Loucy (cell line): Measurements from ENCODE around the gene PRSS23.

Experiments
- H2AFZ ChIP-seq: fragments of 200-600 bp; sonication (generic); 2 replicates; pipeline ENCODE4 v1.6.0; 2016; ENCODE audit warnings: antibody characterized with exemption, mild to moderate bottlenecking, low read length, moderate library complexity
- H3F3A ChIP-seq: fragments of 200-600 bp; 2 replicates; pipeline ENCODE4 v1.6.0; 2016; ENCODE audit warnings: antibody characterized with exemption, low read depth, mild to moderate bottlenecking
- H3K27me3 ChIP-seq: fragments of 200-600 bp; sonication (generic); 2 replicates; pipeline ENCODE4 v1.6.1; 2014; ENCODE audit warnings: low read length, mild to moderate bottlenecking; ENCODE audit not compliant: insufficient read depth, poor library complexity, severe bottlenecking
- H3K36me3 ChIP-seq: fragments of 200-600 bp; sonication (generic); 2 replicates; pipeline ENCODE4 v1.6.1; 2016; ENCODE audit warnings: low read length; ENCODE audit not compliant: insufficient read depth
- H3K4me1 ChIP-seq: fragments of 200-600 bp; sonication (generic); 2 replicates; pipeline ENCODE4 v1.5.1; 2014; ENCODE audit warnings: low read length, mild to moderate bottlenecking; ENCODE audit not compliant: insufficient read depth, poor library complexity, severe bottlenecking
- H3K4me2 ChIP-seq: fragments of 200-600 bp; sonication (generic); 2 replicates; pipeline ENCODE4 v1.6.0; 2014; ENCODE audit warnings: antibody characterized with exemption, low read length, low read depth, mild to moderate bottlenecking; ENCODE audit not compliant: poor library complexity, severe bottlenecking
- H3K4me3 ChIP-seq: fragments of 200-600 bp; sonication (generic); 2 replicates; pipeline ENCODE4 v1.5.1; 2014; ENCODE audit warnings: low read length, mild to moderate bottlenecking, mixed read lengths; ENCODE audit not compliant: poor library complexity, severe bottlenecking
- H3K79me2 ChIP-seq: fragments of 200-600 bp; sonication (generic); 2 replicates; pipeline ENCODE4 v1.6.1; 2014; ENCODE audit warnings: low read length; ENCODE audit not compliant: insufficient read depth
- H3K9ac ChIP-seq: fragments of 200-600 bp; sonication (generic); 2 replicates; pipeline ENCODE4 v1.6.0; 2014; ENCODE audit warnings: mild to moderate bottlenecking, low read depth, low read length, moderate library complexity; ENCODE audit not compliant: poor library complexity, severe bottlenecking
- H3K9me2 ChIP-seq: fragments of 200-600 bp; sonication (generic); replicated peaks from 2 replicates; pipeline ENCODE4 v1.6.1; 2016; ENCODE audit warnings: low read depth, low read length, mixed read lengths
- H3K9me3 ChIP-seq: fragments of 200-600 bp; sonication (generic); 2 replicates; pipeline ENCODE4 v1.6.1; 2014; ENCODE audit warnings: mild to moderate bottlenecking, antibody characterized with exemption, low read length, low read depth; ENCODE audit not compliant: insufficient read depth
- H4K20me1 ChIP-seq: fragments of 200-600 bp; sonication (generic); 2 replicates; pipeline ENCODE4 v1.6.0; 2014; ENCODE audit warnings: antibody characterized with exemption, low read length, mild to moderate bottlenecking; ENCODE audit not compliant: insufficient read depth, poor library complexity, severe bottlenecking
- CTCF ChIP-seq: fragments of 200-600 bp; sonication (generic); conservative IDR thresholded peaks from 2 replicates; pipeline ENCODE4 v1.5.1; 2014; ENCODE audit warnings: mild to moderate bottlenecking, antibody characterized with exemption, low read length
- EZH2phosphoT487 ChIP-seq: fragments of 200-600 bp; IDR thresholded peaks from 2 replicates; pipeline ENCODE4 v1.6.1; 2018; ENCODE audit warnings: antibody characterized with exemption, mild to moderate bottlenecking, moderate library complexity, borderline replicate concordance

PRSS23 gene

GRCh38 chr11:86848132-86848531, 47.8 kb downstream of the PRSS23 start:
- Histone ChIP-seq H3K36me3 (no peaks in the 10 kb centered on the region), H3K79me2 (no peaks in the 10 kb centered on the region), H3K27me3 (no peaks in the 10 kb centered on the region), H3K9ac (no peak overlapping the region), H3K9me3 (no peaks in the 10 kb centered on the region), H4K20me1 (no peaks in the 10 kb centered on the region), H3K4me3 (no peak overlapping the region), H3K4me2 (no peak overlapping the region), H3K4me1 (no peaks in the 10 kb centered on the region), H2AFZ (no peak overlapping the region), H3K9me2 (no peaks in the 10 kb centered on the region), H3F3A (no peaks in the 10 kb centered on the region)
- TF ChIP-seq EZH2phosphoT487 (no peak), CTCF (no peak)

- Histone ChIP-seq H3K4me1 (no peaks in the 10 kb centered on the region), H3K9me2 (no peaks in the 10 kb centered on the region), H3K9me3 (no peaks in the 10 kb centered on the region), H3F3A (no peaks in the 10 kb centered on the region), H3K27me3 (no peaks in the 10 kb centered on the region), H3K9ac (no peak overlapping the region), H3K4me3 (no peak overlapping the region), H4K20me1 (no peaks in the 10 kb centered on the region), H3K4me2 (no peak overlapping the region), H3K36me3 (no peaks in the 10 kb centered on the region), H2AFZ (no peak overlapping the region), H3K79me2 (no peaks in the 10 kb centered on the region)
- TF ChIP-seq EZH2phosphoT487 (no peak), CTCF (no peak)
These were observed 49.3 kb downstream of the PRSS23 start for GRCh38 chr11:86849679-86850078.
